Measurements from ENCODE around the gene KLHL24.

- no peak for TF ChIP-seq EZH2 (IDR thresholded peaks at IDR 0.05; ENCODE audit: low read depth)
- no peak for TF ChIP-seq CTCF (conservative IDR thresholded peaks at IDR 0.05)
These were observed 15.7 kb upstream of the KLHL24 start for GRCh38 chr3:183619624-183620251.
